PC-9 (cell line): Measurements from ENCODE around the gene SH3RF1.

Experiments
- CTCF ChIP-seq: fragments of 200-600 bp; sonication (generic); conservative IDR thresholded peaks from 2 replicates; pipeline ENCODE4 v1.6.1; 2017; ENCODE audit warnings: mixed run types, antibody characterized with exemption, mild to moderate bottlenecking, moderate library complexity
- EZH2 ChIP-seq: fragments of 200-600 bp; sonication (generic); IDR thresholded peaks from 2 replicates; pipeline ENCODE4 v1.8.0; 2017; ENCODE audit warnings: antibody characterized with exemption, low read depth

GRCh38 chr4:169136330-169136729 lies 134.4 kb downstream of the SH3RF1 start:
- TF ChIP-seq CTCF, result no peak
- no peak for TF ChIP-seq EZH2
